GM12873 (cell line): ENCODE data around the gene UBE2E1.

ENCODE experiments used
- CTCF ChIP-seq: IDR thresholded peaks from 2 replicates; pipeline ENCODE4 v1.5.1; 2012; ENCODE audit warnings: low read depth, mild to moderate bottlenecking, moderate library complexity, low read length, control low read depth; ENCODE audit not compliant: insufficient read depth; ENCODE audit errors: missing control alignments

The UBE2E1 gene

GRCh38 chr3:23831517-23832394 is 26.0 kb downstream of the UBE2E1 start:
- no peak for TF ChIP-seq CTCF

DNA sequence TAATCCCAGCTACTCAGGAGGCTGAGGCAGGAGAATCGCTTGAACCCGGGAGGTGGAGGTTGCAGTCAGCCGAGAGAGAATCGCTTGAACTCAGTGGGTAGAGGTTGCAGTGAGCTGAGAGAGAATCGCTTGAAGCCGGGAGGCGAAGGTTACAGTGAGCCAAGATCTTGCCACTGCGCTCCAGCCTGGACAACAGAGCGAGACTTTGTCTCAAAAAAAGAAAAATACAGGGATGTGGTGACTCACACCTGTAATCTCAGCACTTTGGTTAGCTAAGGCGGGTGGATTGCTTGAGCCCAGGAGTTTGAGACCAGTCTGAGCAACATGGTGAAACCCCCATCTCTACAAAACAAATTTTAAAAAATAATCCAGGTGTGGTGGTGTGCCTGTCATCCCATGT is 26.8 kb downstream of the UBE2E1 start:
- TF ChIP-seq CTCF, result no peak

- peak; percentile 28 for TF ChIP-seq CTCF
Observed at GRCh38 chr3:23834082-23834870, 28.5 kb downstream of the UBE2E1 start.

GRCh38 chr3:23835087-23835486 is 29.3 kb downstream of the UBE2E1 start:
- TF ChIP-seq CTCF, result no peak

GRCh38 chr3:23835802-23836201 is 30.0 kb downstream of the UBE2E1 start:
- no peak for TF ChIP-seq CTCF

- no peak for TF ChIP-seq CTCF
Observed at GRCh38 chr3:23836536-23837230, 30.9 kb downstream of the UBE2E1 start.

DNA sequence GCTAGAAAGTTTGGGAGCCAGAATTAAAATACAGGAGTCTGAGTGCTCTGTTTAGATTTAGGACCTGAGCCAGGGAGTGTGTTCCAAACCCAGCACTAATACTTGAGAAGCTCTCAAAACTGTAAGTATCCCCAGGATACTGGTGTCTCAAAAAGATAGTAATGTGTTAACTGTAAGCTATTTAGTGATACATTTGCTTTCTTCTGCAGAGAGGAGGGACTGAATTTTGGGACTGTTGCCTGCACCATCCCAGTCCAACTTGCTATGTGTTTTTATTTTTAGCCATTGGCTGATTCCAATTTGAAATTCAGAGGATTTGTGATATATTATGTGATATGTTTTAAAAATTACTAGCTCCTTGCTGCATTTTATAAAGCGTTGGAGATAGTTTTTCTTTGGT is 31.5 kb downstream of the UBE2E1 start:
- no peak for TF ChIP-seq CTCF
